H1 (cell line): ENCODE results near the gene CREB1. TPM values are rescaled to one million over a fixed set of nuclear protein-coding genes. Genes with fewer than 3 reads are reported as not detected.

ENCODE experiments used
- CTCF ChIA-PET: fragments of 300-600 bp; sonication (Branson Sonifier 250); formaldehyde crosslinking; loops from one replicate; lab custom pipeline; 2021; ENCODE audit not compliant: partially characterized antibody; lab: Charles Lee
- POLR2A ChIA-PET: fragments of 300-600 bp; sonication (Branson Sonifier 250); formaldehyde crosslinking; loops from one replicate; lab custom pipeline; 2021; ENCODE audit warnings: inconsistent platforms; ENCODE audit not compliant: partially characterized antibody; lab: Charles Lee
- DNase-seq, 2 experiments: peaks; one replicate each; pipeline versions ENCODE4 v3.0.0 to v3.0.0-alpha.2; 2010 to 2022; ENCODE audit warnings: low spot score in 2 of 2, low read depth in 1 of 2, mixed read lengths in 1 of 2
- FAIRE-seq: peaks from 2 replicates; lab custom pipeline; 2011; peaks lifted over from hg19 to GRCh38; lab: Jason Lieb, UNC
- H2AFZ ChIP-seq: 2 replicates; pipeline ENCODE4 v1.8.1; 2012; ENCODE audit warnings: low read length, inconsistent platforms
- H2AK5ac ChIP-seq: 2 replicates; pipeline ENCODE4 v1.6.1; 2013; ENCODE audit warnings: low read depth, low read length
- H2BK120ac ChIP-seq: replicated peaks from 2 replicates; pipeline ENCODE3; 2013; ENCODE audit warnings: low read depth, low read length, inconsistent platforms
- H2BK12ac ChIP-seq: 2 replicates; pipeline ENCODE4 v1.6.1; 2013; ENCODE audit warnings: low read depth, low read length
- H2BK15ac ChIP-seq: 2 replicates; pipeline ENCODE4 v1.6.1; 2013; ENCODE audit warnings: low read length
- H2BK20ac ChIP-seq: 2 replicates; pipeline ENCODE4 v1.6.1; 2013; ENCODE audit warnings: low read length
- H2BK5ac ChIP-seq: 2 replicates; pipeline ENCODE4 v1.6.1; 2013; ENCODE audit warnings: low read depth, low read length
- H3K14ac ChIP-seq: 2 replicates; pipeline ENCODE4 v1.6.1; 2013; ENCODE audit warnings: inconsistent platforms; ENCODE audit not compliant: insufficient read length
- H3K18ac ChIP-seq: 2 replicates; pipeline ENCODE4 v1.6.1; 2013; ENCODE audit warnings: low read length; ENCODE audit errors: extremely low read depth
- H3K23ac ChIP-seq: 2 replicates; pipeline ENCODE4 v1.6.1; 2013; ENCODE audit warnings: inconsistent platforms; ENCODE audit not compliant: insufficient read length
- H3K23me2 ChIP-seq: 2 replicates; pipeline ENCODE4 v1.6.1; 2013; ENCODE audit warnings: low read depth, low read length
- H3K27ac ChIP-seq: 2 replicates; pipeline ENCODE4 v1.6.1; 2011; ENCODE audit warnings: low read depth, low read length, inconsistent platforms
- H3K27me3 ChIP-seq, 4 experiments: replicated peaks in 1 of 4; 1 replicate in 1 of 4; 2 replicates in 3 of 4; pipeline versions ENCODE4 v1.6.1 to v1.8.1; 2011 to 2013; ENCODE audit warnings: low read length in 3 of 4, mild to moderate bottlenecking in 3 of 4, inconsistent platforms in 2 of 4, mixed read lengths in 2 of 4, moderate library complexity in 1 of 4; ENCODE audit not compliant: control insufficient read depth in 3 of 4, insufficient read depth in 3 of 4; ENCODE audit errors: extremely low read depth in 1 of 4
- H3K36me3 ChIP-seq, 4 experiments: 2 replicates each; pipeline versions ENCODE4 v1.6.1 to v1.8.1; 2011 to 2013; ENCODE audit warnings: mild to moderate bottlenecking in 4 of 4, low read length in 3 of 4, moderate library complexity in 2 of 4, control low read depth in 1 of 4, inconsistent platforms in 1 of 4; ENCODE audit not compliant: insufficient read depth in 4 of 4, control insufficient read depth in 2 of 4
- H3K4ac ChIP-seq: replicated peaks from 2 replicates; pipeline ENCODE3; 2013; ENCODE audit warnings: low read length, low read depth, mixed read lengths, inconsistent platforms; ENCODE audit not compliant: insufficient read length
- H3K4me1 ChIP-seq, 4 experiments: replicated peaks in 1 of 4; 1 replicate in 1 of 4; 2 replicates in 3 of 4; pipeline versions ENCODE4 v1.6.1 to v1.8.1; 2011 to 2013; ENCODE audit warnings: low read length in 3 of 4, inconsistent platforms in 2 of 4, mixed read lengths in 1 of 4; ENCODE audit not compliant: insufficient read depth in 4 of 4, control insufficient read depth in 3 of 4
- H3K4me2 ChIP-seq, 2 experiments: 2 replicates each; pipeline versions ENCODE4 v1.6.1 to v1.8.1; 2011 to 2013; ENCODE audit warnings: low read depth in 2 of 2, low read length in 2 of 2, control low read depth in 1 of 2, inconsistent platforms in 1 of 2, mild to moderate bottlenecking in 1 of 2; ENCODE audit not compliant: insufficient read depth in 1 of 2
- H3K4me3 ChIP-seq, 4 experiments: fragments of 200-600, 300-600 bp in 1 of 4; sonication (generic), shearing (Covaris generic), sonication (Bioruptor Twin) in 1 of 4; 2 replicates each; pipeline versions ENCODE4 v1.5.1 to v1.8.1; 2011 to 2016; ENCODE audit warnings: low read length in 4 of 4, low read depth in 3 of 4, control low read depth in 2 of 4, inconsistent platforms in 2 of 4, mild to moderate bottlenecking in 2 of 4, mixed read lengths in 1 of 4, moderate library complexity in 1 of 4; ENCODE audit not compliant: insufficient read depth in 2 of 4; ENCODE audit errors: extremely low read depth in 1 of 4
- H3K56ac ChIP-seq: replicated peaks from 2 replicates; pipeline ENCODE3; 2013; ENCODE audit warnings: low read depth, mild to moderate bottlenecking, mixed read lengths, low read length, inconsistent platforms; ENCODE audit not compliant: insufficient read length
- H3K79me1 ChIP-seq: 2 replicates; pipeline ENCODE4 v1.6.1; 2013; ENCODE audit warnings: low read depth, low read length, control low read depth
- H3K79me2 ChIP-seq, 2 experiments: 2 replicates each; pipeline versions ENCODE4 v1.6.1 to v1.8.1; 2012 to 2013; ENCODE audit warnings: low read length in 2 of 2, mild to moderate bottlenecking in 2 of 2, inconsistent platforms in 1 of 2; ENCODE audit not compliant: insufficient read depth in 2 of 2, control insufficient read depth in 1 of 2
- H3K9ac ChIP-seq, 4 experiments: replicated peaks in 1 of 4; 1 replicate in 1 of 4; 2 replicates in 3 of 4; pipeline versions ENCODE4 v1.6.1 to v1.8.1; 2011 to 2013; ENCODE audit warnings: low read depth in 3 of 4, low read length in 3 of 4, control low read depth in 2 of 4, mild to moderate bottlenecking in 2 of 4, moderate library complexity in 2 of 4, inconsistent platforms in 1 of 4; ENCODE audit errors: extremely low read depth in 1 of 4
- H3K9me3 ChIP-seq, 2 experiments: 2 replicates each; pipeline versions ENCODE4 v1.6.1 to v1.8.1; 2012 to 2013; ENCODE audit warnings: mild to moderate bottlenecking in 2 of 2, moderate library complexity in 2 of 2, control low read depth in 1 of 2, inconsistent platforms in 1 of 2, low read depth in 1 of 2, low read length in 1 of 2, mixed read lengths in 1 of 2; ENCODE audit not compliant: insufficient read depth in 2 of 2
- H4K20me1 ChIP-seq, 2 experiments: replicated peaks in 1 of 2; 2 replicates each; pipeline versions ENCODE3 to v1.8.1; 2011 to 2013; ENCODE audit warnings: inconsistent platforms in 2 of 2, low read length in 2 of 2, mild to moderate bottlenecking in 1 of 2; ENCODE audit not compliant: insufficient read depth in 2 of 2, control insufficient read depth in 1 of 2
- H4K5ac ChIP-seq: 2 replicates; pipeline ENCODE4 v1.6.1; 2013; ENCODE audit warnings: low read length, low read depth, mixed read lengths, inconsistent platforms; ENCODE audit not compliant: insufficient read length
- H4K8ac ChIP-seq: 2 replicates; pipeline ENCODE4 v1.8.0; 2013; ENCODE audit warnings: mild to moderate bottlenecking, moderate library complexity, low read length, inconsistent platforms; ENCODE audit not compliant: insufficient read depth; ENCODE audit errors: extremely low read depth
- H4K91ac ChIP-seq: replicated peaks from 2 replicates; pipeline ENCODE3; 2013; ENCODE audit warnings: low read length, mixed read lengths, inconsistent platforms; ENCODE audit not compliant: insufficient read length
- CTBP2 ChIP-seq: IDR thresholded peaks from 2 replicates; pipeline ENCODE4 v1.7.0; 2011; ENCODE audit warnings: borderline replicate concordance, mild to moderate bottlenecking, moderate library complexity, mixed read lengths, low read length; ENCODE audit not compliant: insufficient read depth, insufficient read length
- FOSL1 ChIP-seq: IDR thresholded peaks from 2 replicates; pipeline ENCODE4 v1.6.1; 2011; ENCODE audit warnings: mild to moderate bottlenecking, low read depth, low read length, moderate library complexity; ENCODE audit not compliant: insufficient read depth
- KDM5A ChIP-seq: fragments of 200-600 bp; IDR thresholded peaks from 2 replicates; pipeline ENCODE4 v1.7.1; 2012; ENCODE audit warnings: mild to moderate bottlenecking, low read length, inconsistent platforms, mixed read lengths
- POU5F1 ChIP-seq: IDR thresholded peaks from 2 replicates; pipeline ENCODE4 v1.6.1; 2011; ENCODE audit warnings: low read depth, mild to moderate bottlenecking, low read length, moderate library complexity
- RAD21 ChIP-seq, 2 experiments: IDR thresholded peaks in 1 of 2; conservative IDR thresholded peaks in 1 of 2; 2 replicates each; pipeline ENCODE4 v1.6.1; 2011; ENCODE audit warnings: low read depth in 2 of 2, low read length in 2 of 2, improper control_type of control experiment in 1 of 2, inconsistent platforms in 1 of 2, mild to moderate bottlenecking in 1 of 2, moderate library complexity in 1 of 2
- RFX5 ChIP-seq: IDR thresholded peaks from 2 replicates; pipeline ENCODE4 v1.6.1; 2011; ENCODE audit warnings: low read depth, low read length, improper control_type of control experiment, borderline replicate concordance
- SIN3A ChIP-seq, 2 experiments: IDR thresholded peaks in 1 of 2; conservative IDR thresholded peaks in 1 of 2; 2 replicates each; pipeline ENCODE4 v1.6.1; 2011 to 2012; ENCODE audit warnings: low read length in 2 of 2, improper control_type of control experiment in 1 of 2, low read depth in 1 of 2, mild to moderate bottlenecking in 1 of 2
- SIX5 ChIP-seq: IDR thresholded peaks from 2 replicates; pipeline ENCODE4 v1.6.1; 2011; ENCODE audit warnings: mild to moderate bottlenecking, low read depth, low read length
- SP2 ChIP-seq: IDR thresholded peaks from 2 replicates; pipeline ENCODE4 v1.6.1; 2012; ENCODE audit warnings: mild to moderate bottlenecking, low read length, inconsistent platforms
- TEAD4 ChIP-seq: IDR thresholded peaks from 2 replicates; pipeline ENCODE4 v1.6.1; 2012; ENCODE audit warnings: low read depth, low read length, inconsistent platforms, mixed read lengths
- YY1 ChIP-seq: IDR thresholded peaks from 2 replicates; pipeline ENCODE4 v1.6.1; 2011; ENCODE audit warnings: low read depth, mild to moderate bottlenecking, low read length
- WGBS, 2 experiments: shearing (Covaris generic) in 1 of 2; methylation state at CpG; one replicate each; pipeline versions ENCODE4 v1.1.6 to v1.1.7; 2013 to 2015; ENCODE audit warnings: low lambda C conversion rate in 2 of 2, mixed read lengths in 2 of 2, inconsistent platforms in 1 of 2, low coverage in 1 of 2, missing lambda C conversion rate in 1 of 2; ENCODE audit not compliant: insufficient replicate concordance in 2 of 2, insufficient coverage in 1 of 2, insufficient read length in 1 of 2; ENCODE audit errors: extremely low coverage in 1 of 2, missing lambda C conversion rate in 1 of 2; 5-methylcytosine and 5-hydroxymethylcytosine counted together
- polyA plus RNA-seq, 7 experiments: library from polyadenylated mRNA; depleted of rRNA in 3 of 7; stranded (reverse) in 5 of 7; unstranded in 2 of 7; fragments of >200 nt in 5 of 7; fragments of 200-250 nt in 2 of 7; gene quantifications; 1 replicate in 5 of 7; 2 replicates in 1 of 7; 4 replicates in 1 of 7; pipeline versions ENCODE4 v1.2.1 to v1.2.3, GENCODE V29; 2011 to 2013; ENCODE audit warnings: missing spikeins in 2 of 7, mixed read lengths in 2 of 7
- total RNA-seq: library from RNA; stranded (reverse); fragmentation: NEBNext Ultra II Directional; extraction: Animal tissue kit (Norgen Biotek cat#: 25700); gene quantifications from 2 replicates; pipeline ENCODE4 v1.2.1, GENCODE V29; 2021
- TF ChIP-seq, protein P1 (sequence below): IDR thresholded peaks from 2 replicates; pipeline ENCODE4 v1.6.1; 2012; ENCODE audit warnings: low read length, inconsistent platforms

Gene CREB1
- total and polyA plus RNA-seq, 2 of the 8 experiments (the other 6 are each of a cell fraction or from before 2014, with no cell fraction given) = 46.3 to 99.0 TPM

DNA sequence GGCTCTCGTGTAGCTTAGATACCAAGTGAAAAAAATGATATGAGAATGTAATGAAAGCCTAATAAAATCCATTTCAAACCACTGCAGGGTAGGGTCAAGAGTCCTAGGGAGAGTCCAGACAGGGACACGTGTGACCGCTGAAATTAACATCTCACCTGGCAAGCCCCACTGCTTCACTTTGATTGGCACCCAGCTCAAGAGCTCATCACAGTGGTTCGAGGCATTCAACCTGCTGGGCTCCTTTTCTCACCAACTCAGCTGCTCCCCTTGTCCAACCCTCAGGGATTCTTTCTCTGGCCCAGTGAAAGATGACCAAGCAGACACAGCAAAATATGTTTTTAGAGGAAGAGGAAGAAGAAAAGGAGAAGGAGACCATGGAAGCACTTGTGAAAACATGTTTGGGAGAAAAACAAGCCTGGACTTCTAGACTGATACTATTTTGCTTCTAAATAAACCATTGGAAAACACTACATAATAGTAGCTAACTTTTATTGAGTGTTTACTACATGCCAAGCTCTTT is 49.2 kb upstream of the CREB1 start:
- no peaks in the 10 kb centered on the region for H3K9me3 ChIP-seq
- no peak overlapping the region for H3K14ac ChIP-seq
- H4K20me1 ChIP-seq = no peaks in the 10 kb centered on the region
- no peak overlapping the region for H4K5ac ChIP-seq
- H2BK120ac ChIP-seq = no peak overlapping the region
- FAIRE-seq (no peak), DNase-seq (no peak)
- no peaks in the 10 kb centered on the region for H3K79me1 ChIP-seq
- no peak overlapping the region for H3K27ac ChIP-seq
- H2AK5ac ChIP-seq = no peak overlapping the region
- no peak overlapping the region for H2BK15ac ChIP-seq
- no peak overlapping the region for H2BK12ac ChIP-seq
- POLR2A ChIA-PET = no interaction called here
- H3K4me3 ChIP-seq = no peak overlapping the region
- no peak overlapping the region for H3K23ac ChIP-seq
- H3K23me2 ChIP-seq = no peaks in the 10 kb centered on the region
- no peak overlapping the region for H3K56ac ChIP-seq
- no peak overlapping the region for H3K18ac ChIP-seq
- peaks cover 0 to 10% (median 3%) of the 10 kb centered on the region in 4 experiments; a peak in 2 of 7 replicates for H3K4me1 ChIP-seq
- H2BK20ac ChIP-seq = no peak overlapping the region
- H3K4me2 ChIP-seq = no peak overlapping the region
- WGBS, 2 experiments = 71% methylated on average over 4 of the region's 4 CpGs; no CpG with 5 or more reads in 1 of the 2 experiments
- no peaks in the 10 kb centered on the region for H3K79me2 ChIP-seq
- H2AFZ ChIP-seq = no peak overlapping the region
- no peak overlapping the region for H4K91ac ChIP-seq
- CTCF ChIA-PET = interaction anchor here (0.7 to 1.0 kb wide), 3 partner anchors 17 to 698 kb away, joined by 3 to 4 read pairs (median 3); no protein-coding TSS in a partner anchor
- no peak overlapping the region for H3K4ac ChIP-seq
- H3K9ac ChIP-seq = no peak overlapping the region
- no peaks in the 10 kb centered on the region for H3K27me3 ChIP-seq
- H4K8ac ChIP-seq = no peak overlapping the region
- no peak overlapping the region for H2BK5ac ChIP-seq
- no peaks in the 10 kb centered on the region for H3K36me3 ChIP-seq
- TF ChIP-seq RFX5 (no peak), SIX5 (no peak), KDM5A (no peak), SP2 (no peak), SIN3A (conservative IDR thresholded peaks at IDR 0.05 in 1 of 2, IDR thresholded peaks at IDR 0.05 in 1 of 2; ENCODE audit: low read depth in 1 of 2, low read length in 2 of 2) (no peak), TEAD4 (no peak), CTBP2 (no peak), FOSL1 (no peak), YY1 (no peak), RAD21 (IDR thresholded peaks at IDR 0.05 in 1 of 2, conservative IDR thresholded peaks at IDR 0.05 in 1 of 2; ENCODE audit: low read depth in 2 of 2, low read length in 2 of 2) (no peak), POU5F1 (no peak)
- TF ChIP-seq, protein P1, sequence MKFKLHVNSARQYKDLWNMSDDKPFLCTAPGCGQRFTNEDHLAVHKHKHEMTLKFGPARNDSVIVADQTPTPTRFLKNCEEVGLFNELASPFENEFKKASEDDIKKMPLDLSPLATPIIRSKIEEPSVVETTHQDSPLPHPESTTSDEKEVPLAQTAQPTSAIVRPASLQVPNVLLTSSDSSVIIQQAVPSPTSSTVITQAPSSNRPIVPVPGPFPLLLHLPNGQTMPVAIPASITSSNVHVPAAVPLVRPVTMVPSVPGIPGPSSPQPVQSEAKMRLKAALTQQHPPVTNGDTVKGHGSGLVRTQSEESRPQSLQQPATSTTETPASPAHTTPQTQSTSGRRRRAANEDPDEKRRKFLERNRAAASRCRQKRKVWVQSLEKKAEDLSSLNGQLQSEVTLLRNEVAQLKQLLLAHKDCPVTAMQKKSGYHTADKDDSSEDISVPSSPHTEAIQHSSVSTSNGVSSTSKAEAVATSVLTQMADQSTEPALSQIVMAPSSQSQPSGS = no peak
